CD4-positive, alpha-beta T cell treated with Interleukin-10 for 1 hour (primary cell): Measurements from ENCODE around the gene GLCE.
A peak's percentile ranks its signal among the peaks of the same experiment; 100 is the strongest.

ENCODE experiments used
- DNase-seq: peaks from one replicate; pipeline ENCODE4 v3.0.0-alpha.2; 2020

Gene GLCE

DNA sequence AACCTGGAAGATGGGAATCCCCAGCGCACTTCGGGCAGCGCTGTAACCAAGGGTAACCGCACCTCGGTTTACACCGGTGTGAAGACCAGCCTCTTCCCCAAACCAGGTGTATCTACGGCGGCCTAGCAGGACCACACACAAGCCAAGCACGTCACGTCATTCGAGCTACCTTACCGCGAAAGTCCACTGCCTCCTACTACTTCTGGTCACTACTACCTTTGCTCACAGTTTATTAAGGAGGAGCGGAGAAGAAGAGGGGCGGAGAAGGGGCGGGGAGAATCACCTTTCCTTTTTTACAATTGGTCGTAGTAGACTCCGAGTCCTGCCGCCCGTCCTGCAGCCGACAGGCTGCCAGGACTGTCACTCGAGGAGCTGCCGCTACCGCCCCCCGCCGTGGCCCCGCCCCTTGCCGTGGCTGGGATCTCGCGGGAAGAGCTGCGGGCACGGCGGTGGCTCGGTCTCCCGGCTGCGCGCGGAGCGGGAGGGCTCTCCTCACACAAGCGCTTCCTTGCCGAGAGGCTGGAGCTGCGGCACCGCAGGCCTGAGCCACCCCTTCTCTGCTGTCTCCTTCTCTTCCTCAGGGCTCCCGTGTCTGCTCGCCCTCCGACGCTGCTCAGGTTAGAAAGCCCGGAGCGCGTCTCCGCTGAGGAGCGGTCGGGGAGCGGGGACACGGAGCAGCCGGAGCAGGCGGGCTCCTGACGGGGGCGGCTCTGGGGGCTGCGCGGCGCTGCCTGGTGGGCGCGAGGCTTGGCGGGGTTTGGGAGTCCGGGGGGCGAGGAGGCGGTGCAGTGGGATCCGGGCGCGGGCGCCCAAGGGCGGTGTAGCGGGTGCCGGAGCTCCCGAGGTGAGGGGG is at the start of gene GLCE:
Gene GLCE, plus strand, starts transcription at position 495 of the 853 bp plus-strand sequence. CDS start 95,172 bp downstream, outside the sequence.
- peak; percentile 94 for DNase-seq

DNA sequence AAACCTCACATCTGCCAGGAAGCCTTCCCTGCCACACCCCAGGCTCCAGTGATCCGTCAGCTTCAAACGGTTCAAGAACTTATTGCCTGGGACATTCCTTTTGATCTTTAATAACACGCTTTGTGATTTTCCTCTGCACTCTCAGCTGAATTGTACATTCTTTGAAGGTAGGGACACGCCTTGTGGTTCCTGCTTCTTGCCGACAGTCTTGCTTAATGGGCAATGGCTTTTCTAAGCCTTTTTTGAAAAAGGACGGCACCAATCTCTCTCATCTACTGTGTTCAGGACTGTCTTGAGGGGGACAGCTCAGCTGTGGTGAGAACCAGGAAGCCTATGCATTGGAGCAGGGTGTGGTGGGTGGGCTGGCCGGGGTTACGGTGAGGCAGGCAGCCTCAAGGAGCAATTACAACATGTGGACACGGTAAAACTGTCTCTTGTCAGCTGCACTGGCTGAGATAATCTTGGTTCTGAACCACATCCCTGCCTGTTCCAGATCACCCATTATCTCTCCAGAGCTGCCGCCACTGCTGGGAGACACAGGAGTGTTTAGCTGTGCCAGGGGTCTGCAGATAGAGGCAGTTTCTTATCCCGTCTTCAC is 46.0 kb upstream of the GLCE start:
- no peak for DNase-seq

DNA sequence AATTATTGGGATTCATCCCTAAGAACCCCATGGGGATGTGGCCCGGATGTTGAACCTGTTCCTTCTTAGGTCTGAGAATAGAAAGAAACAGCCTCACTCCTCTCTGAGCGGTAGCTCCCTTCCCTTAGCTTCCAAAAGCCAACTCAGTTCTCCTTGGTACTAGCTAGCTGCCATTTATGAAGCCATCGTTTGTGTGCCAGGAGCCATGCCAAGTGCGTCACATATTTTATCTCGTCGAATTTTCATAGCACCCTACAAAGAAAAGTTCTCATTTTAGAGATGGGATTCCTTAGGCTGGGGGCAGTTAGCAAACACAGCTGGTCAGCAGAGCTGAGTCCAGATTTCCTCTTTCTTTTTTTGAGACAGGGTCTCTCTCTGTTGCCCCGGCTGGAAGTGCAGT is 45.4 kb upstream of the GLCE start:
- DNase-seq, result no peak

DNA sequence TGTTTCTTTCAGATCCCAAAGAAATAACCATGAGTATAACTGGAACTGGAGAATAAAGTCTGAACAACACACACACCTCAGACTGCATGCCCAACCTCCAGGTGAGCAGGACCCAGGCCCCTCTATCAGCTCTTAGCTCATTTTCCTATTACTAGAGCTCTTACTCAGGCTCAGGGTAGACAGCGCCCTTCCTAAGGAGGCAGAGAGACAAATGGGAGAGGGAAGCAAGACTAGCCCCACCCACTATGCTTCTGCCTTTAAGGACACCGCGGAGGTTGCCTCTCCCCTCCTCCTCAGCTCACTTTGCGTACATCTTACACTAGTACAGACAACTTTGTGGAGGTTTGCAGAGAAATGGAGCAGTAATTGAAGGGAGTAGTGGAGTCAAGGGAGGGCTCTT is 44.0 kb upstream of the GLCE start:
- DNase-seq, result no peak

DNA sequence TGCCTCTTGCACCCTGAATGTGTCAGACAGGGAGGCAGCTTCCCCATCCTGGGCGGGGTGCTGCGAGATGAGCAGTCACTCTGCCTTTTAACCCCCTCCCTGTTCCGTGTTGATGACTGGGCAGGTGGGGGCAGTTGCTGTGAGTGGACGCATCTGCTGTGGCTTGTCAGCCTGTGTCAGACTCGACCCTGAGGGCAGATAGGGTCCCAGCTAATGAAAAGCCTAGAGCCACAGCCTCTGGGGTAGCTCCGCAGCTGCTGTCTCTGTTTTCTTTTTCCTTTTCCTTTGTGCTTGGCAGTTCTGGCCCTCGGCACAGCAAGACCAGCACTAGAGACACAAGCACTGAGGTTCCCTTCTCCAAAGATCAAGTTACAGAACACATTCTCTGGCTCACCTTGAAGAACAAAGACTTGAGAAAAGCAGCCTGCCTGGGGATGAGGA is 43.0 kb upstream of the GLCE start:
- DNase-seq, result no peak

DNA sequence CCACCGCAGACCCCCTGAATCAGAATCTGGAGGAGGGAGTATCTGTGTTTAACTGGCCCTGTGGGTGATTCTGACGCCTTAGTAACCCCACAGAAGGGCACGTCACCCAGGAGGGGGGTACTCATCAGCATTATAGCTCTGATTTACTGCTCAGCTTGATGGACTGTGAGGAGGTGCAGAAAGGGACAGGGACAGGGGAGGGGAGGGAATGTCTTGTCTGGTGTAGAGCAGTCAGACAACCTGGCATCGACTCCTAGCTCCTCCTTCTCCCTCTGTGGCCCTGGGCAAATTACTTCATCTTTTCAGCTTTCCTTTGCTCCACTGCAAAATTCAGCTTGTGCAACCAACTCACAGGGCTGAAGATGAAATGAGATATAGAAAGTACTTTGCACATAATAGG is 42.3 kb upstream of the GLCE start:
- DNase-seq, result no peak

DNA sequence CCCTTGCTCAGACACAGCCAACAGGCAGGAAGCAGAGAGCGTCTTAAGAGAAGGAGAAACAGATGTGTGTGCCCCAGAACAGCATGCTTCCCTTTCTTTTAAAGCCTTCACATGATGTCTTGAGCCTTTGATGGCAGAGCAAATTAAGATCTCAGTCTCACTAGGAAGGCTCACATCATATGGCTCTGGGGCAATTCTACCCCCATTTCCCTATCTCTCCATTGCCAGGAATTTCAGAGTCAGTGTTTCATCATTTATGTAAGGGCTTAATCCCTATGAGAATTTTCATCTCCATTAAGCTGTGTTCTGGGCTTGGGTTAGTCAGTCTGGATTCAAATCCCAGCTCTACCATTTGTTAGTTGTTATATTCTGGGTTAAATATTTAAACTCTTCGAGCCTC is 41.4 kb upstream of the GLCE start:
- DNase-seq, result no peak

DNA sequence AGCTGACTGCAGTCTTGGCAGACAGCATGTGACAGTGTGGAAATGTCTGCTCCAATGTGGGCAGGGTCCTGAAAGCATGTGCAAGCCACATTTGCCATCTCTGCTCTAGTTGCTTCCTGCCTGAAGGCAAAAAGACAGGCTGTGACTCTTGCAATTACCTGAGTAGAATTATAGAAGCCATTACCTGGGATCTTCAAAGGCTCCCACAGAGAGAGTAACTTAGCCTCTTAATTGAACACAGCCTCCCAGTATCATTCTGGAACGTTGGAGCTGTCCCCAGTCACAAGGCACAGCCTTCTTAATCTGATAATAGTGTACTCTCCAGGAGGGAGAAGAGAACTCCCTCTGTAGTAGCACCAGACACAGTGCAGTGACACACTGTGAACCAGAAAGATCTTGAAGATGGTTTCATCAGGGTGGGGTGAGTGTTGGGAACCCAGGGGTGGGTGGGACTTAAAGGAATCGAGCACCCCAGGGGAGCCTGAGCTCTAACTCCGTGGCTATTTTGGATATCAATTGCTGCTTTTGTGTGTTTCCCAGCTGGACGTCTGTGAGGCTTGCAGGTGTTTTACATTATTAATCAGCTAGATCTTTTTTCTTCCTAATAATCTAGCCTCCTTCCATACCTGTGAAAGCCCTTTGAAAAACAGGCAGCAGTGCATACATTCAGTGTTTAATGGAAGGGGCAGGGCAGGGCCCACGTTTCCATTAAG is 40.6 kb upstream of the GLCE start:
- no peak for DNase-seq

DNA sequence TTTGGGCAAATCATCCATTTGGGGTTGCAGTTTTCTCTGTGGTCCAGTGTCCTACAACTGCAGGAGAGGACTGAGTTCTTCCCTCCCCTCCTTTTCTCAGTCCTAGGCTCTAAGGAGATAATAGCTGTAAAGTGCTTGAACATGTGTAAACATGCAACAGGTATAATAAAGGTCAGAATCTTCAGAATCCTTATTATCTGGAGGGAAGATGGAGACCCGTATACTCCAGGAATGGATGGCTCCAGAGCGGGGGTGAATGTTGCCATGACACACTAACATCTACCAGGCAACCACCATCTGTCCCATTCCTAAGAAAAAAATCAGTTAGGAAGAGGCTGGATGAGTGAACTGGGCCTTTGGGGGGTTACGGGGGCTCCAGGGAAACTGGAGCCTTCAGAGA is 39.7 kb upstream of the GLCE start:
- no peak for DNase-seq

DNA sequence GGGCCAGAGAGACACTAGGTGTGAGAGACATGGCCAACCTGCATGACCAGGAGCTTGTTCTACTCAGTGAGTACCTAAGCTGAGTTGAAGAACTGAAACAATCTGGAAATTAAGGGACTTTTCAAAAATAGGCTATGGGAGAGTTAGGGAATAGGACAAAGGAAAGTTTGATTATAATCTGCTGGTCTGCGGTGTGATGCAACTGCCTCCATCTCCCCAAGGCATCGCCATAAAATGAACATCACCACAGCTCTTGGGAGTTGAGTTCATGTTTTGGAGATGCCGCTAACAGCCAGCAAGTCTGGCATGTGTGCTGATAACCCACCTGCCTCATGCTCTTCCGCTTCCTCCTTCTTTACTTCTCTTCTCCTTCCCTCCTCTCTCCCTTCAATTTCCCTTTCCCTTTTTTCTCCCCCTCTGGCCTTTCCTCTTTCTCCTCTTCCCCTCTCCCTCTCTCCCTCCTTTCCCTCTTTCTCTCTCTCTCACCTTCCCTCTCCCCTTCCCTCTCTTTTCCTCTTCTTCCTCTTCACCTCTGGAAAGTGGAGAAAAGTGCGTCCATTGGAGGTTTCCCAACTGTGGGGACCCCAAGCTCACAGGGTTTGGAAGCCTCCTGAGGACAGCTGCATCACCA is 39.1 kb upstream of the GLCE start:
- DNase-seq, result no peak

DNA sequence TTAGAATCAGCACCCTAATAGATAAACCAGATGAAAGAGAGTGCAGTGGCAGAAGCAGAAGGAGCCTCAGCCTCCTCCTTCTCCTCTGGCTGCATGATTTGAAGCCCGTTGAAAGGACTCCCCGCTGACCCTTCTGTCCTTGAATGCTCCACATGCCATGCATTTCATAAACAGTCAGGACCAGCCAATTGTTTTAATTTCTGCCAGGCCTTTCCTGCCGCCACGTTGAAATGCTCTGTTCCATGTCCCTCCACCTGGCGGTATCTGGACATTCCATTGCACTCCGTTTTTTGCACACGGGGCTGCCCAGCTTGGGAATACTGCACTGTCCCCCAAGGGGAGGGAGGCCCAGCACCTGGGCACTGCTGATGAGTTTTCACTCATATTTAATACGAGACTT is 35.2 kb upstream of the GLCE start:
- DNase-seq, result no peak

DNA sequence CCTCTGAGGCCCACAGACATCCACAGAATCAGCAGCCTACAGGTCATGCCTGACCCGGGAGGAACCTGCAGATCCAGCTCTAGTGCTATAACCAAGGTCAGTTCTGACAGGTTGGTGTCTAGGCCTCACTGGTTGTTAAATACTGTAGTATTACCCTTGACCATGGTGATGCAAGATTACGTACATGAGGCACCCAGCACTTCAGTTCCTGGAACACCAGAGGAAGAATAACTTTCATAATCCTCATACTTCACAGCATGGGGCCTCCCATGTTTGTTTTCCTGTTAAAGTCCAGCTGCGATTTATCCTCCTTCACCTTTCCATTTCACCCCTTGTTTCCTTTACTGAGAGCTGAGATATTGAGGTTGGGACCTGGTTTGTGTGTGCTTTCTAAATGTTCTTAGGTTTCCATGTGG is 34.4 kb upstream of the GLCE start:
- DNase-seq, result no peak

DNA sequence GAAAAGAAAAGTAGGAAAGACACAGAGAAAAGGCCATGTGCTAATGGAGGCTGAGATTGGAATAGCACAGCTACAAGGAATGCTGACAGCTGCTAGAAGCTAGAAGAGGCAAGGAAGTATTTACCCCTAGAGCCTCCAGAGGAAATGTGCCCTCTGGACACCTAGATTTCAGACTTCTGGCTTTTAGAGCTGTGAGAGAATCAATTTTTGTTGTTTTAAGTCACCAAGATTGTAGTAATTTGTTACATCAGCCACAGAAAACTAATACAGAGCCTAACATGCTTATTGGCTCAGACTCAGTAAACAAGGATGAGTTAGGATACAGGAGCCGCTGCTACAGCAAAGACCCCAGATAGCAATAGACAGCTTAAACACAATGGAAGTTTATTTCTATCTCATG is 33.1 kb upstream of the GLCE start:
- no peak for DNase-seq

DNA sequence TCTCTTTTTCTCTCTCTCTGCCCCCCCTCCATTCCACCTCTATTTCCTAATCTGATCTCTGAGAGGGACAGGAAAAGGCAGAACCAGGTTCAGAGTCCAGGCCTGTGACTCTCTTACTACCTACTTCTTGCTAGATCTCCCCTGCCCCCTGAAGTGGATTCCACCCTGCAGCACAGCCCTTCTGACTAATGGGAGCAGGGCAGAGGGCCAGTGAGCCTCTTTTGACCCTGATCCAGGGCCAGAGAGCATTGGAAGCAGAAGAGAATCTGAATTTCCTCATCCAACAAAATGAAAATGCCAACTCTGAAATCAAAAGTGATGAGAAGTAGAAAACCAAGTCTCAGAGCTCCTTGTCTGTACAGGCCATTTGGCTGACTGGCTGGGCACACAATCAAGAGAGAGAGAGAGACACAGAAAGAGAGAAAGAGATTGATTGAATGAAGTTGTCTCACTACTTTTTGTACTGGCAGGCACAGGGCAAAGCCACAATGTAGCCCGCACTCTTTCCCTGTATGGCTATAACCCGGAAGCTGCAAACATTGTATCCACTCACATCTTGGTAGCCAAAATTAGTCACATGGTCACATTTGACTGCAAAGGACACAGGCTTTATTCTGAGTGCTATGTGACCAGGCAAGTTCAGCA is 31.6 kb upstream of the GLCE start:
- no peak for DNase-seq

DNA sequence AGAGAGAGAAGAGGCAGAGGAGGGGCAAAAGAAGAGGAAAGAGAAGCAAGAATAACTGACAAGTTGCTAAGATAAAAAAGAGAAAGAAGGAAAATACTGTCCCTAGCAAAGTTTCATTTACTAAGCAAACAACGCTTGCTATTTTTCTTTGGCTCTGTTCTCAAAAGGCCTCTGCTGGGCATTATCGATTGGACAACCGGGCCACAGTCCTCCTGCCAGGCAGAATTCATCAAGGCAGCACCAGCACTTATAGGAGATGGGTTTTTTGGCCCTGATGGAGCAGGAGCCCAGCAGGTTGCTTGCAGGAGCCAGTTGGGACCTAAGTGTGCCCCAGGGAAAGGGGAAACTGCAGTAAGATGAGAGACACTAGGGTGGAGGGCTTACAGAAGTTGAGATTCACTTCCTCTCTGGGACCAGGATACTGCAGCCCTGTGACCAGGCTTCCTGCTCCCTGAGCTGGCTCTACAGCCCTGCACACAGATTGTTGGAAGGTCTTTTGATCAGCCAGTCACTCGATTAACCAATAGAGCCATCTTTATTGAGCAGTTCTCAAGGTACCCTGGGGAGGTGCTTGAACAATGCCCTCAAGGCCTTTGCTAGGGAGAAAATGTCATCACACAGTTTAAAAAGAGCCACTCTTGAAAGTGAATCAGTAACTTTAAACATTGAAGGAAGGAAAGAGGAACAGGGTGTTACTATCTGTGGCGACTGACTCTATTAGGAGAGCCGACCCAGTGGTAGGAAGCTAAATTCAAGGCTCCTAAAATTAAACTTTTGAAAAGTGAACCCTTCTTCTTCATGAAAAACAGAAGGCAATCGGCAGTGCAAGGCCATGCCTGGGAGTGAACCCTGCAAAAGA is 28.8 kb upstream of the GLCE start:
- no peak for DNase-seq

DNA sequence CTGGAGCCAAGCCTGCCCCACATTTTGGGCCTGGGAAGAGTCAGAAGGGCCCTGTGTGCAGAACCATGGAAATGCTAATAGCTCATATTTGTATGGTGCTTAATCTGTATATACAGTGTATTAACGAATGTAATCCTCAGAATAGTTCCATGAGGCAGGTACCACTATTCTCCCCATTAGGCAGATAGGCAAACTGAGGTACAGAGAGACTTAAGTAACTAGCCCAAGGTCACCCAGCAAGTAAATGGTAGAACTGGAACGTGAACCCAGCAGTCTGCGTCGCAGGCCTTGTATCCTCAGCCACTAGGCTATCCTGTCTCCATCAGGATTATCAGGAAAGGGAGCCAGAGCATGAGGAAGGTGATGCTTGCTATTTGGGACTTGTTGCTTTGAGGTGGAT is 28.0 kb upstream of the GLCE start:
- DNase-seq, result no peak

DNA sequence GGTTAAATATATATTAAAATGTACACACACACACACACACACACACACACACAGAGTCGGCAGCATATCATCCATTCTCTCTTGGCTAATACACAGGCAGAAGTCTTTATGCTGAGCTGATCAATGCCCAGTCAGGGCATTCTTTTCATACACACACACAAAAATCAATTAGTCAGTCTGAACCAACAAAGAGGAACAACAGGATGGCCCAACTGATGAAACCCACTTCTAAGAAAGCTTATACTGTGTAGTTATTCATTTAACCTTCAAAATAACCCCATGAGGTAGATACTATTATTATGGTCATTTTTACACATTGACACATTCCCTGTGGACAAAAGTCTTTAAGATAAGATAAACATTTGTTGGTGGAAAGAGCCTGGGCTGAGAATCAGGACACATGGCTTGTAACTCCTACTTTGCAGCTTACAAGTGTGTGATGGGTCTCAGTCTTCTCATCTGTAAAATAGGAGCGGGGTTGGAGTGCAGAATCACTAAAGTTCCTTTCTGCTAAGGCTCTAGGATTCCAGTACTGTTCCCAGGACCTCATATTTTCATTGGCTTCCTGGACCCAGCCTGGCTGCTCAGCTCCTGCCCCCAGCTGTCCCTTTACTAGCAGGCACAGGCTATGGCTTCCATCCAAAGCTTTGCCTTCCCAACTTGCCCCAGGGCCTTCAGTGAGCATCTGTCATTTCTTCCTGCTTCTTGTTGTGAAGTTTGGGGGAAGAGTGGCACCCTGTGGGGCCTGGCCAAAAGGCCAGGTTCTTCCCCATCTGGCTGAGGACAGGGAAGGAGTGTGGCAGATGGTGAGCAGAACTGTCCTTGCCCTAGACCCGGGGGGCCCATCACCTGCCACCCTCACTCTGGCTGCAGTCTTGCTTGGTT is 27.2 kb upstream of the GLCE start:
- DNase-seq, result no peak

DNA sequence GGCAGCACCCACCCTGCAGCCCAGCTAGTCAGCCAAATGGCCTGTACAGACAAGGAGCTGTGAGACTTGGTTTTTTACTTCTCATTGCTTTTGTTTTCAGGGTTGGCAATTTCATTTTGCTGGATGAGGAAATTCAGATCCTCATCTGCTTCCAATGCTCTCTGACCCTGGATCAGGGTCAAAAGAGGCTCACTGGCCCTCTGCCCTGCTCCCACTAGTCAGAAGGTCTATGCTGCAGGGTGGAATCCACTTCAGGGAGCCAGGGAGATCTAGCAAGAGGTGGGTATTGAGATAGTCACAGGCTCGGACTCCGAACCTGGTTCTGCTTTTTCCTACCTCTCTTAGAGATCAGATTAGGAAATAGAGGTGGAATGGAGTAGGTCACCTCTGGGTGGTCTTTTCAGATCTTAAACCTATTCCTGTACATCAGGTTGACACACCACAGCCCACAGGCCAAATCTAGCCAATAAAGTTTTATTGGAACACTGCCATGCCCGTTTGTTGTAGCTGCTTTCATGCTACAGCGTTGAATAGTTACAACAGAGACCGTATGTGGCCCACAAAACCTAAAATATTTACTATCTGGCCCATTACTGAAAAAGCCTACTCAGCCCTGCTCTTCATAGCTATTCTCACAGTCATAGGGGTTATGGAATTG is 26.4 kb upstream of the GLCE start:
- DNase-seq, result no peak

DNA sequence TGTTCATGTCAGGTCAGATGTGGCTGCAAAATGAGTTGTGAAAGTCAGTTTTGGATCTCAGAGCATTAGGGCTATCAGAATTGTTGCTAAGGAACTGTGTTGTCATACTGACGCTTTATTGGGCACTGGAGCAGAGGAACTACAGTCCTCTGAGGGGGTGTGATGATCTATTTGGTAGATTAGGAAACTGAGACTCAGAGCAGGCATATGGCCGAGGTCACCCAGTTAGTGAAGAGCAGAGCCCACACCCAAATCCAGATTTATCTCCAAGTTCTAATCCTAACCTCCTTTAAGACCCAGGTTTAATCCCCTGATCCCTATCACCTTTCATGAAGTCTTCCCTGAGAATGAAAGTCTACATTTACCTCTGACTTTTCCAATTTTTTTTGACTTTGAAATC is 25.6 kb upstream of the GLCE start:
- no peak for DNase-seq

DNA sequence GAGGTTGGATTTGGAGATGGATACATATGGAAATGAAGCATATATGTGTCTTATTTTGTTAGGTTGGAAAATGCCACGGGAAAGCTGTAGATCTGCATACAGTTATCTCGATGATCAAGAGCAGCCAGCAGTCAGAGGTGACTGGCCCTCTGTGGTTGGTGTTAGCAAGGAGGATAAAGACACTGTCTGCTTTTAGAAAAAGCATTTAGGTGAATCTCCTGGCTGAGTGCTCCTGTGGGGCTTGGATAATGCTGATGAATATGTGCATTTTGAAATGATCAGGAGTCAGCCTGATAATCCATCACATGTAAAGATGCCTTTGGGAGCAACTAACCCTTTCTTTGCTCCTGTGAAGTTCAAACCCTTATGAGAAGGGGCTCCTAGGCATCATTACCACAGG is 24.9 kb upstream of the GLCE start:
- no peak for DNase-seq
